Neural progenitor cell (in vitro differentiated cells): ENCODE measurements around the gene RUNDC1. TPM values are rescaled to one million over a fixed set of nuclear protein-coding genes. Genes with fewer than 3 reads are reported as not detected.
A peak's percentile ranks its signal among the peaks of the same experiment; 100 is the strongest.

ENCODE experiments used
- DNase-seq: peaks from one replicate; pipeline ENCODE4 v3.0.0-alpha.2; 2016; ENCODE audit warnings: low spot score
- H2AFZ ChIP-seq: fragments of 200-600 bp; sonication (generic); replicated peaks from 2 replicates; pipeline ENCODE4 v1.6.1; 2016; ENCODE audit warnings: antibody characterized with exemption
- H3F3A ChIP-seq: fragments of 200-600 bp; sonication (generic); 2 replicates; pipeline ENCODE4 v1.6.1; 2016; ENCODE audit warnings: antibody characterized with exemption, low read depth
- H3K27ac ChIP-seq: fragments of 200-600 bp; sonication (generic); 2 replicates; pipeline ENCODE4 v1.5.1; 2016; ENCODE audit warnings: mild to moderate bottlenecking
- H3K27me3 ChIP-seq: fragments of 200-600 bp; sonication (generic); 2 replicates; pipeline ENCODE4 v1.6.1; 2016; ENCODE audit warnings: mild to moderate bottlenecking, moderate library complexity
- H3K36me3 ChIP-seq: fragments of 200-600 bp; sonication (generic); 2 replicates; pipeline ENCODE4 v1.5.1; 2016
- H3K4me1 ChIP-seq: fragments of 200-600 bp; sonication (generic); 2 replicates; pipeline ENCODE4 v1.6.1; 2016; ENCODE audit warnings: mixed run types
- H3K4me2 ChIP-seq: fragments of 200-600 bp; sonication (generic); 2 replicates; pipeline ENCODE4 v1.6.1; 2016
- H3K4me3 ChIP-seq: fragments of 200-600 bp; sonication (generic); 2 replicates; pipeline ENCODE4 v1.5.1; 2016
- H3K79me2 ChIP-seq: fragments of 200-600 bp; sonication (generic); 2 replicates; pipeline ENCODE4 v1.6.1; 2016; ENCODE audit warnings: low read depth
- H3K9ac ChIP-seq: fragments of 200-600 bp; sonication (generic); 2 replicates; pipeline ENCODE4 v1.6.1; 2016
- H3K9me3 ChIP-seq: fragments of 200-600 bp; sonication (generic); 2 replicates; pipeline ENCODE4 v1.5.1; 2016; ENCODE audit warnings: low read depth
- H4K20me1 ChIP-seq: fragments of 200-600 bp; sonication (generic); 2 replicates; pipeline ENCODE4 v1.6.1; 2016; ENCODE audit warnings: low read depth
- H3K27ac Mint-ChIP-seq: 3 replicates; pipeline ENCODE4 v1.8.0; 2021; ENCODE audit warnings: mixed read lengths
- H3K27me3 Mint-ChIP-seq: 2 replicates; pipeline ENCODE4 v1.8.0; 2022; ENCODE audit warnings: low read depth, mild to moderate bottlenecking, inconsistent platforms, moderate library complexity, mixed read lengths; ENCODE audit not compliant: insufficient read depth
- H3K36me3 Mint-ChIP-seq: 3 replicates; pipeline ENCODE4 v1.8.0; 2021; ENCODE audit warnings: mixed read lengths
- H3K4me1 Mint-ChIP-seq: 3 replicates; pipeline ENCODE4 v1.8.0; 2021; ENCODE audit warnings: mixed read lengths
- H3K4me3 Mint-ChIP-seq: 3 replicates; pipeline ENCODE4 v1.8.0; 2021; ENCODE audit warnings: mild to moderate bottlenecking, moderate library complexity, mixed read lengths
- H3K9me3 Mint-ChIP-seq: 3 replicates; pipeline ENCODE4 v1.8.0; 2020; ENCODE audit warnings: mixed read lengths
- EZH2 ChIP-seq: fragments of 200-600 bp; sonication (generic); IDR thresholded peaks from 2 replicates; pipeline ENCODE4 v1.6.1; 2017; ENCODE audit warnings: antibody characterized with exemption, mild to moderate bottlenecking, moderate library complexity
- EZH2phosphoT487 ChIP-seq: fragments of 200-600 bp; sonication (generic); IDR thresholded peaks from 2 replicates; pipeline ENCODE4 v1.6.1; 2017; ENCODE audit warnings: antibody characterized with exemption
- total RNA-seq: library from RNA; depleted of rRNA; stranded (reverse); fragments of >200 nt; gene quantifications from 2 replicates; pipeline ENCODE4 v1.2.3, GENCODE V29; 2015; ENCODE audit warnings: low replicate concordance
- TF ChIP-seq, protein P1 (sequence below): fragments of 200-600 bp; sonication (generic); IDR thresholded peaks from 2 replicates; pipeline ENCODE4 v1.5.1; 2017; ENCODE audit warnings: antibody characterized with exemption, mild to moderate bottlenecking

RUNDC1 gene
- total RNA-seq, 1 donor from 2014 or later, result 11.4 TPM

DNA sequence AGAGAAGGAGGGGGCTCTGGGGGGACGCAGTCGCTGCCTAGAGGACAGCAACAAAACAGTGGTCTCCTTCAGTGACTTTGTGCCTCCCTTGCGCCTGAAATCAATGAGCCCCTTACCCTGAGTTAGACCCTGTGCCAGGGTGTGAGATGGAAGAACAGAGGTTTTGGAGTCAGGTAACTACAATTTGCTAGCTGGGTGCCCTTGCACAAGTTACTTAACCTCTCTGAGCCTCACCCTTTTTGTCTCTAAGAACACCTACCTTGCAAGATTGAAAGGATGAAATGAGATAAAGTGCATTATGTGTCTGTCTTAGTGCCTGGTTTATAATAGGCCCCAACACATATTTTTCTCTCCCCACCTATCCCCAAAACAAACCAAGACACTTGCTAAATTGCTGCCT is 54.5 kb downstream of the RUNDC1 start:
- H3K4me2 ChIP-seq, result peak overlapping the region; percentile 76

DNA sequence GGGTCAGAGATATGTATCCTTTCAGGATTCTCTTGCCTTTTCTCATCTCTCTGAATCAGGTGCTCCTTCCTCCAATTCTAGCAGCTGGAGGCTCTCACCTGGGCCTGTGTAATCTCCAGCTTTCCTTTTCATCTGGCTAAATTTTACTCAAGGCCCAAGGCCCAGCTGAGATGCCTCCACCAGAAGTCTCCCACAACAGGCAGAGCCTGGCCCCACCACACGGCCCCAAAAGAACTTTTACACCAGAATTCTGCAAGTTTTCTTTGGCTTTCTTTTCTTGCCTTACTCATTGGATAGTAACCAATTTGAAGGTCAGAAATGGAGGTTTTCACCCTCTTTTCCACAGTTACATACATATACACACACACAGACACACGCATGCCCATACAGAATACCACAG is 59.3 kb downstream of the RUNDC1 start:
- Histone ChIP-seq H3K9ac (no peak overlapping the region), H4K20me1 (no peaks in the 10 kb centered on the region), H3K79me2 (no peaks in the 10 kb centered on the region), H2AFZ (no peak overlapping the region), H3F3A (peaks cover 78% of the 10 kb centered on the region), H3K4me2 (no peak overlapping the region), H3K27ac (peak overlapping the region; percentile 64), H3K27me3 (no peaks in the 10 kb centered on the region), H3K9me3 (no peaks in the 10 kb centered on the region), H3K4me3 (no peak overlapping the region), H3K36me3 (no peaks in the 10 kb centered on the region), H3K4me1 (peaks cover 59% of the 10 kb centered on the region)
- H3K27me3 Mint-ChIP-seq, result peaks cover 5% of the 10 kb centered on the region
- no peaks in the 10 kb centered on the region for H3K9me3 Mint-ChIP-seq
- no peak overlapping the region for H3K4me3 Mint-ChIP-seq
- H3K4me1 Mint-ChIP-seq, result peaks cover 53% of the 10 kb centered on the region
- TF ChIP-seq, protein P1, sequence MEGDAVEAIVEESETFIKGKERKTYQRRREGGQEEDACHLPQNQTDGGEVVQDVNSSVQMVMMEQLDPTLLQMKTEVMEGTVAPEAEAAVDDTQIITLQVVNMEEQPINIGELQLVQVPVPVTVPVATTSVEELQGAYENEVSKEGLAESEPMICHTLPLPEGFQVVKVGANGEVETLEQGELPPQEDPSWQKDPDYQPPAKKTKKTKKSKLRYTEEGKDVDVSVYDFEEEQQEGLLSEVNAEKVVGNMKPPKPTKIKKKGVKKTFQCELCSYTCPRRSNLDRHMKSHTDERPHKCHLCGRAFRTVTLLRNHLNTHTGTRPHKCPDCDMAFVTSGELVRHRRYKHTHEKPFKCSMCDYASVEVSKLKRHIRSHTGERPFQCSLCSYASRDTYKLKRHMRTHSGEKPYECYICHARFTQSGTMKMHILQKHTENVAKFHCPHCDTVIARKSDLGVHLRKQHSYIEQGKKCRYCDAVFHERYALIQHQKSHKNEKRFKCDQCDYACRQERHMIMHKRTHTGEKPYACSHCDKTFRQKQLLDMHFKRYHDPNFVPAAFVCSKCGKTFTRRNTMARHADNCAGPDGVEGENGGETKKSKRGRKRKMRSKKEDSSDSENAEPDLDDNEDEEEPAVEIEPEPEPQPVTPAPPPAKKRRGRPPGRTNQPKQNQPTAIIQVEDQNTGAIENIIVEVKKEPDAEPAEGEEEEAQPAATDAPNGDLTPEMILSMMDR, result no peak
- TF ChIP-seq EZH2phosphoT487 (no peak), EZH2 (no peak)
- peak overlapping the region; percentile 15 for H3K27ac Mint-ChIP-seq
- no peak for DNase-seq
- H3K36me3 Mint-ChIP-seq, result peaks cover 5% of the 10 kb centered on the region

More for the DNA sequence above, 54.5 kb downstream of the RUNDC1 start:
- Mint-ChIP-seq H3K4me3 (peak overlapping the region; percentile 79), H3K36me3 (no peaks in the 10 kb centered on the region), H3K27me3 (peaks cover 11% of the 10 kb centered on the region), H3K27ac (peak overlapping the region; percentile 99), H3K4me1 (peaks cover 56% of the 10 kb centered on the region), H3K9me3 (no peaks in the 10 kb centered on the region)
- Histone ChIP-seq H3K4me1 (peaks cover 58% of the 10 kb centered on the region), H2AFZ (no peak overlapping the region), H3K79me2 (no peaks in the 10 kb centered on the region), H3K4me3 (peak overlapping the region; percentile 29), H3K27ac (peak overlapping the region; percentile 83), H4K20me1 (no peaks in the 10 kb centered on the region), H3K27me3 (no peaks in the 10 kb centered on the region), H3F3A (peaks cover 70% of the 10 kb centered on the region), H3K9me3 (no peaks in the 10 kb centered on the region), H3K36me3 (no peaks in the 10 kb centered on the region), H3K9ac (no peak overlapping the region)
- DNase-seq, result no peak
- TF ChIP-seq, protein P1, result no peak
- TF ChIP-seq EZH2, result no peak
- no peak for TF ChIP-seq EZH2phosphoT487

- TF ChIP-seq, protein P1, result no peak
- no peak for TF ChIP-seq EZH2phosphoT487
- TF ChIP-seq EZH2, result no peak
- no peaks in the 10 kb centered on the region for H4K20me1 ChIP-seq
- peaks cover 77% of the 10 kb centered on the region for H3F3A ChIP-seq
- Mint-ChIP-seq H3K4me3 (no peak overlapping the region), H3K27ac (peak overlapping the region; percentile 65), H3K4me1 (peaks cover 43% of the 10 kb centered on the region), H3K36me3 (peaks cover 5% of the 10 kb centered on the region), H3K9me3 (no peaks in the 10 kb centered on the region), H3K27me3 (peaks cover 5% of the 10 kb centered on the region)
- no peaks in the 10 kb centered on the region for H3K9me3 ChIP-seq
- H3K27me3 ChIP-seq, result no peaks in the 10 kb centered on the region
- H3K79me2 ChIP-seq, result no peaks in the 10 kb centered on the region
- H3K4me1 ChIP-seq, result peaks cover 49% of the 10 kb centered on the region
- DNase-seq, result no peak
- no peaks in the 10 kb centered on the region for H3K36me3 ChIP-seq
- no peak overlapping the region for H2AFZ ChIP-seq
- no peak overlapping the region for H3K4me3 ChIP-seq
- no peak overlapping the region for H3K9ac ChIP-seq
- peak overlapping the region; percentile 15 for H3K4me2 ChIP-seq
- peak overlapping the region; percentile 64 for H3K27ac ChIP-seq
Measured at GRCh38 chr17:43040655-43041054, 60.3 kb downstream of the RUNDC1 start.
